ENCODE data around the gene ACSS1. TPM values are rescaled to one million over a fixed set of nuclear protein-coding genes. Genes with fewer than 3 reads are reported as not detected.

Gene ACSS1
- total RNA-seq, 1 donor from 2014 or later = 0.27 TPM

DNA sequence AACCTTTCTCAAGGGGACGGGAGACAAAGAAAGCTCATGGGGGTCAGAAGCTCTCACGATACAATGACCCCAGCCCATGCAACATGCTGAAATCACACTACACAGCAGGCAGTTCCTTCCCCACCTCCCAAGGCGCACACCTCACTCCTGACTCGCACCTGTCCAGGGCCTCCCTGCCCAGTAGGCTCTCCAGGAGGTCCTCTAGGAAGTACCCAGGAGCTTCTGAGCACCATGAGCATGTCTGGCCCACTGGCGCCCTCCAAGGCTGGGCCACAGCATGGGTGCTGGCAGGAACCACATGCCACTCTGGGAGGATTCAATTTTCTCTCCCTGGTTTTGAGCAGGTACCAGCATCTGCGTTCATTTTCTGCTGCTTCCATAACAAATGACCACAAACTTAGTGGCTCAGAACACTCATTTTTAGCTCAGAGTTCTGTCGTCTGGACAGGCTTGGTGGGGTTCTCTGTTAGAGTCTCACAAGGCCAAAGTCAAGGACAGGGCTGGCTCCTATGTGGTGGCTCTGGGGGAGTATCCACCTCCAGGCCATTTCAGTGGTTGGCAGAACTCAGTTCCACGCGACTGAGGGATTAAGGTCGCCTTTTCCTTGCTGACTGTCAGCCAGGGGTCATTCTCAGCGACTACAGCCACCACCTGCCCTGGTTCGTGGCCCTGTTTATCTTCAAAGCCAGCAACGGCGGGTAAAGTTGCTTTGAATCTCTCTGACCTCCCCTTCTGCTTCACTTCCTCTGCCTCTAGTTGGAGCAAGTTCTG is 32.7 kb downstream of the ACSS1 start:
- Histone ChIP-seq H4K20me1 (ENCODE audit: insufficient read depth, low read length) (no peaks in the 10 kb centered on the region), H3K36me3 (ENCODE audit: insufficient read depth, low read length) (no peaks in the 10 kb centered on the region), H3K4me3 (ENCODE audit: insufficient read depth, low read depth, low read length) (no peak overlapping the region), H3K79me2 (ENCODE audit: insufficient read depth, low read length) (no peaks in the 10 kb centered on the region), H3K27ac (ENCODE audit: low read depth, low read length) (no peak overlapping the region), H3K27me3 (ENCODE audit: insufficient read depth, low read length) (no peaks in the 10 kb centered on the region), H3K9me3 (ENCODE audit: insufficient read depth, low read depth, low read length) (no peaks in the 10 kb centered on the region), H3K4me2 (ENCODE audit: low read length) (no peak overlapping the region), H3K4me1 (ENCODE audit: insufficient read depth, low read length) (no peaks in the 10 kb centered on the region), H2AFZ (ENCODE audit: low read depth, low read length) (no peak overlapping the region), H3K9ac (ENCODE audit: low read length) (no peak overlapping the region)
- H3K4me3 Mint-ChIP-seq (ENCODE audit: unreplicated experiment) = no peak overlapping the region
- H3K36me3 Mint-ChIP-seq (ENCODE audit: low read depth, unreplicated experiment) = no peaks in the 10 kb centered on the region
- H3K27me3 Mint-ChIP-seq (ENCODE audit: low read depth, unreplicated experiment) = peaks cover 42% of the 10 kb centered on the region
- H3K9me3 Mint-ChIP-seq (ENCODE audit: unreplicated experiment) = no peaks in the 10 kb centered on the region
- DNase-seq (ENCODE audit: low read depth) (no peak), FAIRE-seq (no peak)
- TF ChIP-seq, protein P1, sequence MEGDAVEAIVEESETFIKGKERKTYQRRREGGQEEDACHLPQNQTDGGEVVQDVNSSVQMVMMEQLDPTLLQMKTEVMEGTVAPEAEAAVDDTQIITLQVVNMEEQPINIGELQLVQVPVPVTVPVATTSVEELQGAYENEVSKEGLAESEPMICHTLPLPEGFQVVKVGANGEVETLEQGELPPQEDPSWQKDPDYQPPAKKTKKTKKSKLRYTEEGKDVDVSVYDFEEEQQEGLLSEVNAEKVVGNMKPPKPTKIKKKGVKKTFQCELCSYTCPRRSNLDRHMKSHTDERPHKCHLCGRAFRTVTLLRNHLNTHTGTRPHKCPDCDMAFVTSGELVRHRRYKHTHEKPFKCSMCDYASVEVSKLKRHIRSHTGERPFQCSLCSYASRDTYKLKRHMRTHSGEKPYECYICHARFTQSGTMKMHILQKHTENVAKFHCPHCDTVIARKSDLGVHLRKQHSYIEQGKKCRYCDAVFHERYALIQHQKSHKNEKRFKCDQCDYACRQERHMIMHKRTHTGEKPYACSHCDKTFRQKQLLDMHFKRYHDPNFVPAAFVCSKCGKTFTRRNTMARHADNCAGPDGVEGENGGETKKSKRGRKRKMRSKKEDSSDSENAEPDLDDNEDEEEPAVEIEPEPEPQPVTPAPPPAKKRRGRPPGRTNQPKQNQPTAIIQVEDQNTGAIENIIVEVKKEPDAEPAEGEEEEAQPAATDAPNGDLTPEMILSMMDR (IDR thresholded peaks at IDR 0.05; ENCODE audit: insufficient read depth, low read depth, low read length) = no peak
- TF ChIP-seq EZH2 (IDR thresholded peaks at IDR 0.05; ENCODE audit: insufficient read depth, low read length) = no peak
- H3K27ac Mint-ChIP-seq (ENCODE audit: unreplicated experiment) = no peak overlapping the region
- no peaks in the 10 kb centered on the region for H3K4me1 Mint-ChIP-seq (ENCODE audit: low read depth, unreplicated experiment)

DNA sequence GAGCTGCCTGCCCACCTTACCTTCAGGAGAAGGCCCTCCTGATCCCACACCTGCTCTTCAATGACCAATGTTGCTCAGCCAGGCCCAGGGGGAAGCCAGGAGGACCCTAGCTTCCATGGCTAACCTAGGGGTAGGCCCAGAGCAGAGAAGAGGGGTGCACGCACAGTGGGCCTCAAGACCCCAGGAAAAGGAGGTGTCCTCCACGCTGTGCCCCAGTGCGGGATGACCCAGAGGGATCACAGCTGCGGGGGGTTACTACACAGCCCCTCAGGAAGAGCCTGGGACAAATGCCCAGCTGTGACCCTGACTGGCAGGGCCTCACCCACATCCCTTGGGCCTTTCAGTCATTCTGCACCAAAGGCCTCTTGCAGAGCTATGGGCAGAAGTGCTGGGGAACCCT is 33.8 kb downstream of the ACSS1 start:
- H3K27ac Mint-ChIP-seq (ENCODE audit: unreplicated experiment) = no peak overlapping the region
- H3K4me2 ChIP-seq (ENCODE audit: low read length) = no peak overlapping the region

More for the DNA sequence above, 33.8 kb downstream of the ACSS1 start:
- Mint-ChIP-seq H3K9me3 (ENCODE audit: unreplicated experiment) (no peaks in the 10 kb centered on the region), H3K36me3 (ENCODE audit: low read depth, unreplicated experiment) (no peaks in the 10 kb centered on the region), H3K27me3 (ENCODE audit: low read depth, unreplicated experiment) (peaks cover 39% of the 10 kb centered on the region), H3K4me1 (ENCODE audit: low read depth, unreplicated experiment) (no peaks in the 10 kb centered on the region), H3K4me3 (ENCODE audit: unreplicated experiment) (no peak overlapping the region)
- no peaks in the 10 kb centered on the region for H3K36me3 ChIP-seq (ENCODE audit: insufficient read depth, low read length)
- no peaks in the 10 kb centered on the region for H3K9me3 ChIP-seq (ENCODE audit: insufficient read depth, low read depth, low read length)
- no peak overlapping the region for H3K4me3 ChIP-seq (ENCODE audit: insufficient read depth, low read depth, low read length)
- no peaks in the 10 kb centered on the region for H3K4me1 ChIP-seq (ENCODE audit: insufficient read depth, low read length)
- DNase-seq (ENCODE audit: low read depth) (no peak), FAIRE-seq (no peak)
- no peaks in the 10 kb centered on the region for H3K27me3 ChIP-seq (ENCODE audit: insufficient read depth, low read length)
- H3K9ac ChIP-seq (ENCODE audit: low read length) = no peak overlapping the region
- H4K20me1 ChIP-seq (ENCODE audit: insufficient read depth, low read length) = no peaks in the 10 kb centered on the region
- H3K27ac ChIP-seq (ENCODE audit: low read depth, low read length) = no peak overlapping the region
- TF ChIP-seq, protein P1 (IDR thresholded peaks at IDR 0.05; ENCODE audit: insufficient read depth, low read depth, low read length) = no peak
- TF ChIP-seq EZH2 (IDR thresholded peaks at IDR 0.05; ENCODE audit: insufficient read depth, low read length) = no peak
- H2AFZ ChIP-seq (ENCODE audit: low read depth, low read length) = no peak overlapping the region
- H3K79me2 ChIP-seq (ENCODE audit: insufficient read depth, low read length) = no peaks in the 10 kb centered on the region

Data from astrocyte (in vitro differentiated cells and primary cell).